NCI-H128 (cell line): Measurements from ENCODE around the gene IPO11.
"Not testable (repeated sequence)": the region's sequence is repeated elsewhere in the genome, so short reads cannot be mapped to it uniquely, and the experiment has no call there.

ENCODE experiments used
- DNase-seq: peaks from one replicate; lab custom pipeline; 2025; ENCODE audit not compliant: unreplicated experiment; lab: John Stamatoyannopoulos, UW

The IPO11 gene

DNA sequence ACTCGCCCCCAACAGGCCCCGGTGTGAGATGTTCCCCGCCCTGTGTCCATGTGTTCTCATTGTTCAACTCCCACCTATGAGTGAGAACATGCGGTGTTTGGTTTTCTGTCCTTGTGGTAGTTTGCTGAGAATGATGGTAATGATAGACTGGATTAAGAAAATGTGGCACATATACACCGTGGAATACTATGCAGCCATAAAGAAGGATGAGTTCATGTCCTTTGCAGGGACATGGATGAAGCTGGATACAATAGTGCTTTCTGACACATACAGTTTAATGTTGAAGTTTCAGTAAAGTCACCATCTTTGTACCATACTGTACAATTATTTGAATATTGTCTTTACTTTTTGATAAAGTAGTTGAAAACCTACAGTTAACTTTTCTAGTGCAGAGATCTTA is 96.2 kb downstream of the IPO11 start:
- DNase-seq, result not testable (repeated sequence)

DNA sequence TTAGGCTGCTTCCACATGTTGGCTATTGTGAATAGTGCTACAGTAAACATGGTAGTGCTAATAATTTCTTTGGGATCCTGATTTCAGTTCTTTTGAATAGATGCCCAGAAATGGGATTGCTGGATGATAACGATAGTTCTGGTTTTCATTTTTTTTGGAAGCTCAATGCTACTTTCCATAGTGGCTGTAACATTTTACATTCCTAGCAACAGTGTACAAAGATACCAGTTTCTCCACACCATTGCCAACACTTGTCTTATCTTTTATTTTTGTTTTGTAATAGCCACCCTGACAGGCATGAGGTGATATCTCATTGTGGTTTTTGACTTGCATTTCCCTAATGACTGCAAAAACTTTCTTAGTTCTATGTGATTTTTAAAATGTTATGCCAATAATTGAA is 97.2 kb downstream of the IPO11 start:
- no peak for DNase-seq

DNA sequence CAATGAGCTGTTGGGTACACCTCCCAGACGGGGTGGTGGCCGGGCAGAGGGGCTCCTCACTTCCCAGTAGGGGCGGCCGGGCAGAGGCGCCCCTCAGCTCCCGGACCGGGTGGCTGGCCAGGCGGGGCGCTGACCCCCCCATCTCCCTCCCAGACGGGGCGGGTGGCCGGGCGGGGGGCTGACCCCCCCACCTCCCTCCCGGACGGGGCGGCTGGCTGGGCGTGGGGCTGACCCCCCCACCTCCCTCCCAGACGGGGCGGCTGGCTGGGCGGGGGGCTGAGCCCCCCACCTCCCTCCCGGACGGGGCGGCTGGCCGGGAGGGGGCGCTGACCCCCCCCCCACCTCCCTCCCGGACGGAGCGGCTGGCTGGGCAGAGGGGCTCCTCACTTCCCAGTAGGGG is 100.5 kb downstream of the IPO11 start:
- not testable (repeated sequence) for DNase-seq

DNA sequence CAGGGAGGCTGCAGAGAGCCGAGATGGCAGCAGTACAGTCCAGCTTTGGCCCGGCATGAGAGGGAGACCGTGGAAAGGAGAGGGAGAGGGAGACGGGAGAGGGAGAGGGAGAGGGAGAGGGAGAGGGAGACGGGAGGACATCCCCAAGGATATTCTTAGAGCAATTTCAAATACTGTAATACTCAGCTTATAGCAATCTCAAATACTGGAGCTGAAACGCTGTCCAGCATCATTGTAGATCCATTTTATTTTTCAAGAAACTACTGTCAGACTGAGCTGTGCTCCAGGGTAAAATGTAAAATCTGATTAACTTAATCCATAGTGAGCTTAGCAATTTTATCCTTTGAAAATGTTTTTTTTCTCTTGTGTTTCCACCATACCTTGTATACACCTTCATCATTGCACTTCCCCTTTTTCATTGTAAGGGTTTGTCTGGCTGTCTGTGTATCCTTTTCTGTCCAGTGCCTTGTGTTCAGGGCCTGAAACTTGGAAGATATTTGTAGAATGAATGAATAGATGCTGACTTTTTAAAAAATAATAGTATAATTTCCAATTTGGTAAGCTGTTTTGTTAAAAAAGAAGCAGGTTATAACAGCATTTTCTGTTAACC is 102.1 kb downstream of the IPO11 start:
- no peak for DNase-seq

DNA sequence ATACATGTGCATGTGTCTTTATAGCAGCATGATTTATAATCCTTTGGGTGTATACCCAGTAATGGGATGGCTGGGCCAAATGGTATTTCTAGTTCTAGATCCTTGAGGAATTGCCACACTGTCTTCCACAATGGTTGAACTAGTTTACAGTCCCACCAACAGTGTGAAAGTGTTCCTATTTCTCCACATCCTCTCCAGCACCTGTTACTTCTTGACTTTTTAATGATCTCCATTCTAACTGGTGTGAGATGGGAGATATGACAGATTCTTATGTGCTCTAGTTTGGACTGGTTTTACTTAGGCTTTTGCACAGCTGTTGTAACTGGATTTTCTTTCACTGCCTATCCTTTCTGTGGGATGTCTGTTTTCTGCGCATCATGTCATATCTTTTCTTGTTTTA is 108.2 kb downstream of the IPO11 start:
- not testable (repeated sequence) for DNase-seq

DNA sequence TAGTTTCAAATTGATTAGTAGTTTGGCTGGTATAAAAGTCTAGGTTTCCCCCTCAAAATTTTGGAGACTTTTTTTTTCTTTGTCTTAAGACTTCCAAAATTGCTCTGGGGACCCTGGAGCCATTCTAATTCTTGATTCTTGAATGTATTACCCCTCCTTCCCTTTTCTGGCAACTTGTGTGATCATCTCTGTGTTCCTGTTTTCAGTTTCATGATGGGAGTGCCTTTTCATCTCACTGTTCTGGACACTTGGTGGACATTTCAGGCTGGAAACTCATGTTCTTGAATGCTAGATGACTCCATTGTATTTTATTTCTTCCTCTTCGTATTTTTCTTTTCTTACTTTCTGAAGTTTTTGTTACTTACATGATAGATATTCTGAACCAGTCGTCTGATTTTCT is 108.8 kb downstream of the IPO11 start:
- DNase-seq, result no peak

DNA sequence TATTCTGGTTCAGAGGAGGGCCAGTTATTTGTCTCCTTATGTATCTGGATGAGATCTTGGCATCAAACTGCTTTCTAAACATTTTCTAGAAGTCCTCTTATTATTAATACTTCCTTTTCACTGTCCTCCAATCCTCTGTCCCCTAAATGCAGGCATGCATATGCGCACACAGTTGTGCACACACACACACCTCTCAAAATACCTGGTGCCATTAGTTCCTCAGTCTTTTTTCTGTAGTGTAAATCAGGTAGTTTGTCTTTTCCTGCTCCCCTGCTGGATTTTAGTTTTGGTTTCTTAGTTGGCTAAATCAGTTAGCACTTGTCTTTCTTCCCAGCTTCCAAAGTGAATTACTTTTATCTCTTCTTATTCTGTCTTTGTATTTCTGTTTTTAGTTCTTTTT is 110.2 kb downstream of the IPO11 start:
- DNase-seq, result no peak

DNA sequence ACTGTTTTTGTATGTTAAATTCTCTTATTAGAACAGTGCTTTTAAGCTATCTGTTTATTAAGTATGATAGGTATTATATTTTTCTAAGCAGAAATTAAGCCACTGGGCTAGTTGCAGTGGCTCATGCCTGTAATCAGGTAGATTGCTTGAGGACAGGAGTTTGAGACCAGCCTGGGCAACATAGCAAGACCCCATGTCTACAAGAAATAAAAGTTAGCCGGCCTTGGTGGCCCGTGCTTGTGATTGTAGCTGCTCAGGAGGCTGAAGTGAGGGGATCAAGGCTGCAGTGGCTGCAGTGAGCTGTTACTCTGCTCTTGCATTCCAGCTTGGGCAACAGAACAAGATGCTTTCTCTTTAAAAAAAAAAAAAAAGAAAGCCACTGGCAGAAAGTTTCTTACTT is 121.0 kb downstream of the IPO11 start:
- DNase-seq, result no peak

DNA sequence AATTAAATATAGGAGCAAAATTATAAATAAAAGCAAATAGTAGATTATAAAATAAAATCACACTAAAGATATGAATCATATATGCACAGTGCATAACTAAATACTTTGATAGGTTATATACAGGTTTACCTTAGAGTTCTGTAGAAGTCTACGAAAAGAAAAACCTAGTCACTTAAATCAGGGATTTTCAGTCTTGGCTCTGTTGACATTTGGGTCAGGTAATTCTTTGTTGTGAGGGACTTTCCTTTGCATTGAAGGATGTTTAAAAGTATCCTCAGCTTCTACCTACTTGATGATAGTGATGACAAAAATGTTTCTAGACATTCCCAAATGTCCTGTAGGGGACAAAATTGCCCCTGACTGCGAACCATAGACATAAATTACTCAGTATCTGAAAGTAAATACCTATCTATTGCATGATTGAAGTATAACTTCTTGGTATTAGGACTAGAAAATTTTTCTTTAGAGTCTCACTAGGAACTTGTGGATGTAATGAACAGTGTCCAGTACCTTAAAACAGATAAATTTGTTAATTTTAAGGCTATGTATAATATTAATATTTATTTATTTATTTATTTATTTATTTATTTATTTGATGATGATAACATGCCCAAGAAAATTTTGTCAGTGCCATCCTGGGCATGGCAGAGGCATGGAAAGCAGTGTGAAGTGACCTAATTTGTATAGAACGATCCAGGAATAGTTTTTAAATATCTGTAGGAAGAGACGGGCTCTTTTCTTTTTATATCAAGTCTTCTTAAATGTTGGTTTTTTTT is 122.1 kb downstream of the IPO11 start:
- DNase-seq, result no peak

DNA sequence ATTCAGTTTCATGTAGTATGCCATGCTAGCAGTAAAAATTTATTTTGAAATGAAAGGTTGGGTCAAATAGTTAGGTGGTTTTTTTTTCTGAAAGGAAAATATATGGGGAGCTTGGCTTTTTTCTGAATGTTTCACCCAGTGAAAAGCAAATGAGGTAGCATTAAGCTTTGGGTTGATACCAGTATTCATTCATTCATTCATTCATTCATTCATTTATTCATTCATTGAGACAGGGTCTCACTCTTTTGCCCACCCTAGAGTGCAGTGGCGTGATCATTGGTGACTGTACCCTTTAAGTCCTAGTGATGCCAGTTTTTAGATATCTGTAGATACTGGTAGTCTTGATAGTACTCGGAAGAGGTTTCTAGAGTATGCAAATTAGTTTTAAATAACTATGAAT is 123.7 kb downstream of the IPO11 start:
- DNase-seq, result no peak

DNA sequence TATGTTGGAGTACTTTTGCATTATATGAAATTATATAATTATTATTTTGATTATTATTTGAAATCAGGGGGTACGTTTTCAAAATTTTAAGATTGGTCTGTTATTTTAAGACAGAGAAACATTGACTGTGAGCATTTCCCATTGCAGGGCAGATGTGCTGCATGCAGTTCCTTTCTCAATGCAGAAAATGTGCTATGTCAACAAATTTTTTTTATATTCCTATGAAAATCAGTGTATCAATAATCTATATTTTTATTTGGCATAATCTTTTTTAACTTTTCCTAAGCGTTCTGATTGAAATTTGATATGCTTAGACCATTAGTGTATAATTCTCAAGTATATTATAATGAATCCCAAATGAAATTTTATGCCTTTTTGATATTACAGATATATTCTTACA is 124.2 kb downstream of the IPO11 start:
- no peak for DNase-seq

DNA sequence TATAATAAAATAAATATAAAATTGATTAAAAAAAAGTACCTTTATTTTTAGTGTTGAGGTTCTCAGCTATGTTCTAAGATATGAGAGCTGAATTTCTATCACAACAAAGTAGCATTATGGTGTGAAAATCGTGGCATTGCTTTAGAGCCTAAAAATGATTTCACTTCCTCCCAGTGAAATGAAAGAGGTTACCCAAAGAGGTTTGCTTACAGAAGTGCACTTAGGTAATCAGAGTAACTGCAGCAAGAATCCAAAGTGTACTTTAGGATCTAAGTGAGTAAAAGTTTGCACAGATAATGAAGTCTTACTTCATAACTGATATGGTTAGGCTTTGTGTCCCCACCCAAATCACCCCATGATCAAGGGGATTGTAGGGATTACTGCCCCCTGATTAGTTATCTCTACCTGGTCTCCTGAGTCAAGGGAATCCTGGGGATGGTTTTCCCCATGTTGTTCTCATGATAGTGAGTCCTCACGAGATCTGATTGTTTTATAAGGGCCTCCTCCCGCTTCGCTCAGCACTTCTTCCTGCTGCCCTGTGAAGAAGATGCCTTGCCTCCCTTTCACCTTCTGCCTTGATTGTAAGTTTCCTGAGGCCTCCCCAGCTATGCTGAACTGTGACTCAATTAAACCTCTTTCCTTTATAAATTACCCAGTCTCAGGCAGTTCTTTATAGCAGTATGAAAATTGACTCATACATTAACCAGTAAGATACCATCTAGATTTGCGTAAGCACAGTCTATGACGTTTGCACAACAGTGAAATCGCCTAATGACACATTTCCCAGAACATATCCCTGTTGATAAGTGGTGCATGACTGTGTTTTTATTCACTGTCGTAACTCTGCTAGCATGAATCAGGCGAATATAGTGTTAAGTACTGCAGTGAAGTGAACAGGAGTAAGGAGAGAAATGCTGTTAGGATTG is 125.7 kb downstream of the IPO11 start:
- no peak for DNase-seq

DNA sequence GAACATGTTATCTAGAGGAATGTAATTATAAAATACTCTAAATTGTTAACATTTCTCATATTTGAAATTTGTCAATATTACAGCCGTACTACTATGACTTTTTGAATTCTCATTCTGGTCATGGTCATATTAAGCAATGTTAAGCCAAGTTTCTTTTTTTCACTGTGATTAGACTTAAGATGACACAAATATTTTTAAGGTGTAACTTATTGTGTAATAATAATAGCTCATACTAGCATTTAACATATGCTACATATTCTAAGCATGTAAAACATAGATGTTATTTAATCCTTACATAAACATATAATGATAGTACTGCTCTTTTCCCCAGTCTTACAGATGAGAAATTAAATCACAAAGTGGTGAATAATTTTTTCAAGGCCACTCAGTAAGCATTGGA is 130.2 kb downstream of the IPO11 start:
- DNase-seq, result no peak

DNA sequence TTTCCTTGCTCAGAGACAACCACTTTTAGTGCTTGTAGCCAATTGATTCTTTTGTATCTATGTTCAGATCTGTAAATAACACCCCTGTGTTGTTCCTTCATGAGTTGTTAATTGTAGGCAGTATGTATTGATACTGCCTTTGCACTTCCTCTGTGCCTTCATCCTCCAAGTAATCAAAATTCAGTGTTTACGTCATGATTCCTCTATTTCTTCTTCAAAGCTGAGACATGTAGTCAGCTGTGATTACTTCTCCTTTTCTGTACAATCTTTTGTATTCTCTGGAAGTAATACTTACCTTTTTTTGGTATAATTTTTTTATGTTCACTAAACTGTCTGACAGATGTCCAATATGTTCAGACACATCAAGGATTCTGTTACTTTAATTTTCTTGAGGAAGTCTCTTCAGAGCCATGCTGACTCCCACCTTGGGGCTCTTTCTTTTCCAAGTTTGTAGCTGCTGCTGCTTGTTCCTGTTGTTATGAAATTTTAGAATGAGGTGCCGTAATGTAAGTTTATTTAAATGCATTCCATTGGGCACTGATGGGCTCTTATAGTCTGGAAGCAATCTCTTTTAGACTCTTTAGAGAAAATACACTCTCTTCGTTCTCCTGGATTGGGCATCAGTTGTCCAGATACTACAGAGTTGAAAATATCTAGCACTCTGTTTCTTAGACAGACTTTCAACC is 135.5 kb downstream of the IPO11 start:
- no peak for DNase-seq

DNA sequence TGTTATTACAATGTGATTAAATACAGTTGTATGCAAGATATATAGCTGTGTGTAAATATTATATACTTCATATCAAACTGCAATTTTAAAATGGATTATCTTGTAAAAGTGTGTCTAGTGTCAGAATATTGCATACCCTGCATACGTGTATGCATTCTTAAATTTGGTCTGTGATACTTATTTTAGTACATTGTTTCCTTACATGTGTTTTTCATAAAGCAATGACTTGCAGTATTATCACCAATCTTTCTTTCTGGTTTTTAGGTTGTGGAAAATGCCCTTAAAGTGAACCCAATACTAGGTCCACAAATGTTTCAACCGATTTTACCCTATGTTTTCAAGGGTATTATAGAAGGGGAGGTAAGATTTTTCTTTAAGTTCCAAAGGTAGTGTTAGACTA is 137.5 kb downstream of the IPO11 start:
- DNase-seq, result no peak

DNA sequence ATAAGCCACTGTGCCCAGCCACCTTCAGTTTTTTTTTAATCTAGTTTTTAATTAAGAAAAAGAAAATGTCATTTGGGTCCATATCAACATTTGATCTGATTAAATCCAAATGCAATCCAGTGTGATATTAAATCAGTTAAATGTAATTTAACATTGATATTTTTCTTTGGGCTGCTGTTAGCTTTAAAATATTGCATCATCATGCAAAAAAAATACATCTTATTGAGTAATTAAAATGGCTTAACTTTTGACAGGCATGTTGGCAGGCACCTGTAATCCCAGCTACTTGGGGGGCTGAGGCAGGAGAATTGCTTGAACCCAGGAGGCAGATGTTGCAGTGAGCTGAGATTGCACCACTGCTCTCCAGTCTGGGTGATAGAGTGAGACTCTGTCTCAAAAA is 143.4 kb downstream of the IPO11 start:
- DNase-seq, result no peak

DNA sequence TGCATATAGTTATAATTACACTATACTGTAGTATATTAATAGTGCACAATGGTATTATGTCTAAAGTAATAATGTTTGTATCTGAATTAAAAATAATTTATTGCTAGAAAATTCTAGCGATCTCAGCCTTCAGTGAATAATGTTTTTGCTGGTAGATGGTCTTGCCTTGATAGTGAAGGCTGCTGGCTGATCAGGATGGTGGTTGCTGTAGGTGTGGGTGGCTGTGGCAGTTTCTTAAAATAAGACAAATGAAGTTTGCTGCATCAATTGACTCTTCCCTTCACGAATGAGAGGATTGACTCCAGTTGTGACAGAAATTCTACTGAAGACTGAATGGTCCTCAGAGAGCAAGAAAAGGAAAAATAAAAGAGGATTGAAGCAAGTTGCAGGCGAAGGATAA is 146.4 kb downstream of the IPO11 start:
- no peak for DNase-seq

DNA sequence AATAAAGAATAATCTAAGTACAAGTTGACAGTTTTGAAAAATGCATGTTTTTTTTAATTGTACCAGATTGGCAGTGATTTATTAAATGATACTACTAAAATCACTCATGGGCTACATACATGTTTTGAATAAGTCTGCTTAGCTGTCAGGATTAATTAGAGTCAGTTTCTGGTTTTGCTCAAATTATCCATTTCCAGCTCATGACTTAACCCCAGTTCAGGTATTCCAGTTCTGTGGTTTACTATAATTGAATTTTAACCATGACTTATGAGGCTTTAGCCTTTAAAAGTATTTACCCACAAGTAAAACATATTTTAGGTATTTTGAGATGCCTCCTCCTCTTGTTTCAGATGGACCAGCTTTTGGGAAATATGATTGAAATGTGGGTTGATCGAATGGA is 148.2 kb downstream of the IPO11 start:
- DNase-seq, result no peak

DNA sequence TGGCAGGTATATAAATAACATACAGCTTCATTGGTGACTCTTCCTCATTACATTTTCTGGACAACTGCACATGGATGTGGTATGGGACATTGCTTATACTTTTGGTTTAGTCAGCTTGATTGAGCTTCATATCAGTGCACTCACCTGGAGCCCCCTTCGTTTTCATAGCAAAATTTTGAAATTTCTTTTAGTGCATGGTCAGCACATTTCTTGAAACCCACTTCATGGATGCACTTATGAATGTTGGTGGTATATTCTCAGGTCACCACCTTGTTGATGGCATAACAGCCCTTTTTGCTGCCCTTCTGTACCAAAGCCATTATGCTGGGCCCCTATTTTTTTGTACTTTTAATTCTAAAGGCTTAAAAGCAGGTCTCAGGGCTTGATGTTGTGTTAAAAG is 149.3 kb downstream of the IPO11 start:
- DNase-seq, result no peak

DNA sequence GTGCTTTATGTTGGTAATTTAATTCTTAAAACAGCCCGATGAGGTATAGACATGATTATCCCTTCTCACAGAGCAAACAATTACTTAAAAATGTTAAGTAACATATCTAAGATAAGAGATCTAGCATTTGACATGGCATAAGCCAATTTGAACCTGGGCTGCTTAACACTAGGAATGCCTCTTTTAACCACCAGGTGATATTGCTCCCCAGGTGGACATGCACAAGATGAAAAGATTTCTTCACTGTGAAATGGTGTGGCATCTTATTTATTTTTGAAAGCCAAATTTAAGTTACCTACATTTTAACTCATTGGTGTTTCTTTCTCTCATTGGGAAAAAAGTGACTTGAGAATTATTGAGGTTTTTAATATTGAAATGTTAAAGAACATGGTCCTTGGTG is 150.3 kb downstream of the IPO11 start:
- DNase-seq, result no peak

DNA sequence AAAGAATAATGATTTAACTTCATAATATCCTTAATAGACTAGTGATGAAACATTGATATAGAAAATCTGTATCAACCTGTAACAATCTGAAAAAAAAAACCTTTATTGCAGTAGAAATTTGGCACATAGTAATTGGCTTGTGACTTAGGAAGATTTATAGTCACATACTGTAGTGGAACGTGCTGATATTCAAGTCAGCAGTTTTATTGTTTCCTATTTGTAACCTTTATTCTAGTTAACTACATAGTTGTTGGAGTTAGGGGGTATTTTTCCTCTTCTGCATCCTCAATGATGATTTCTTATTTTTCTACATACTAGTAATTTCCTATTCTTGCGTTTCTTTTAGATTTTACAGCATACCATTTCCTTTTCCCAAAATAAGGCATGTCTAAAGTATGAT is 151.5 kb downstream of the IPO11 start:
- DNase-seq, result no peak
